GM23338 (cell line): ENCODE data around the gene ADRA2B. TPM values are rescaled to one million over a fixed set of nuclear protein-coding genes. Genes with fewer than 3 reads are reported as not detected.
A peak's percentile ranks its signal among the peaks of the same experiment; 100 is the strongest.

ENCODE experiments used
- ATAC-seq: fragments of 200-7000 bp; cut with Tn5 transposase; 3 replicates; pipeline ENCODE4 v1.9.1; 2020
- DNase-seq: peaks from one replicate; pipeline ENCODE4 v3.0.0-alpha.2; 2015; ENCODE audit warnings: low spot score
- H2AFZ ChIP-seq: fragments of 200-600 bp; sonication (generic); 2 replicates; pipeline ENCODE4 v1.8.0; 2016; ENCODE audit warnings: antibody characterized with exemption, mild to moderate bottlenecking, moderate library complexity
- H3F3A ChIP-seq: fragments of 200-600 bp; sonication (generic); replicated peaks from 2 replicates; pipeline ENCODE4 v1.8.0; 2017; ENCODE audit warnings: antibody characterized with exemption, mixed run types, low read depth
- H3K27ac ChIP-seq: fragments of 200-600 bp; sonication (generic); 2 replicates; pipeline ENCODE4 v1.6.1; 2016; ENCODE audit warnings: low read depth
- H3K27me3 ChIP-seq: fragments of 200-600 bp; sonication (generic); 2 replicates; pipeline ENCODE4 v1.8.0; 2016; ENCODE audit warnings: mild to moderate bottlenecking, mixed run types, moderate library complexity; ENCODE audit not compliant: insufficient read depth
- H3K36me3 ChIP-seq: fragments of 200-600 bp; sonication (generic); 2 replicates; pipeline ENCODE4 v1.8.0; 2016; ENCODE audit warnings: mild to moderate bottlenecking; ENCODE audit not compliant: insufficient read depth
- H3K4me1 ChIP-seq: fragments of 200-600 bp; sonication (generic); 2 replicates; pipeline ENCODE4 v1.8.0; 2016; ENCODE audit warnings: mild to moderate bottlenecking, moderate library complexity; ENCODE audit not compliant: insufficient read depth
- H3K4me2 ChIP-seq: fragments of 200-600 bp; sonication (generic); 2 replicates; pipeline ENCODE4 v1.7.1; 2017; ENCODE audit warnings: mixed run types
- H3K4me3 ChIP-seq: fragments of 200-600 bp; sonication (generic); 2 replicates; pipeline ENCODE4 v1.6.1; 2016; ENCODE audit warnings: mixed run types
- H3K79me2 ChIP-seq: fragments of 200-600 bp; sonication (generic); replicated peaks from 2 replicates; pipeline ENCODE4 v1.8.0; 2017; ENCODE audit warnings: mild to moderate bottlenecking; ENCODE audit not compliant: insufficient read depth
- H3K9me2 ChIP-seq: fragments of 200-600 bp; sonication (generic); 2 replicates; pipeline ENCODE4 v1.8.0; 2017; ENCODE audit not compliant: insufficient read depth
- H4K20me1 ChIP-seq: fragments of 200-600 bp; sonication (generic); replicated peaks from 2 replicates; pipeline ENCODE4 v1.8.0; 2017; ENCODE audit warnings: mild to moderate bottlenecking; ENCODE audit not compliant: insufficient read depth
- H3K27ac Mint-ChIP-seq: 2 replicates; pipeline ENCODE4 v1.8.0; 2020; ENCODE audit warnings: inconsistent platforms, mild to moderate bottlenecking, moderate library complexity, mixed read lengths
- H3K27me3 Mint-ChIP-seq: 3 replicates; pipeline ENCODE4 v1.8.0; 2022; ENCODE audit warnings: low read depth, mild to moderate bottlenecking, moderate library complexity, mixed read lengths, inconsistent platforms; ENCODE audit not compliant: insufficient read depth, poor library complexity
- H3K36me3 Mint-ChIP-seq: 3 replicates; pipeline ENCODE4 v1.8.0; 2021; ENCODE audit warnings: low read depth, mild to moderate bottlenecking, inconsistent platforms, moderate library complexity, mixed read lengths
- H3K4me1 Mint-ChIP-seq: 3 replicates; pipeline ENCODE4 v1.8.0; 2020; ENCODE audit warnings: mild to moderate bottlenecking, inconsistent platforms, mixed read lengths
- H3K4me3 Mint-ChIP-seq: 3 replicates; pipeline ENCODE4 v1.8.0; 2021; ENCODE audit warnings: moderate library complexity, mild to moderate bottlenecking, inconsistent platforms, mixed read lengths
- H3K9me3 Mint-ChIP-seq: 3 replicates; pipeline ENCODE4 v1.8.0; 2020; ENCODE audit warnings: moderate library complexity, mild to moderate bottlenecking, inconsistent platforms, mixed read lengths
- EZH2phosphoT487 ChIP-seq: fragments of 200-600 bp; sonication (generic); IDR thresholded peaks from one replicate; pipeline ENCODE4 v1.8.1; 2018; ENCODE audit warnings: antibody characterized with exemption; ENCODE audit not compliant: unreplicated experiment
- NANOG ChIP-seq: IDR thresholded peaks from 2 replicates; pipeline ENCODE4 v1.6.1; 2016; ENCODE audit warnings: antibody characterized with exemption, borderline replicate concordance
- STAT1 ChIP-seq: IDR thresholded peaks from one replicate; pipeline ENCODE4 v1.6.1; 2016; ENCODE audit warnings: antibody characterized with exemption; ENCODE audit not compliant: unreplicated experiment
- polyA plus RNA-seq: library from polyadenylated mRNA; unstranded; fragments of >200 nt; fragmentation: Nextera tagmentation; extraction: Ambion mirVana; gene quantifications from 2 replicates; pipeline ENCODE4 v1.2.1, GENCODE V29; 2016
- total RNA-seq: library from RNA; depleted of rRNA; stranded (reverse); fragments of >200 nt; shearing (Covaris generic); gene quantifications from 2 replicates; pipeline ENCODE4 v1.2.3, GENCODE V29; 2014
- TF ChIP-seq, protein P1 (sequence below): IDR thresholded peaks from one replicate; pipeline ENCODE4 v1.6.1; 2018; ENCODE audit warnings: antibody characterized with exemption; ENCODE audit not compliant: unreplicated experiment
- TF ChIP-seq, protein P2 (sequence below), 2 experiments: fragments of 200-600 bp in 1 of 2; sonication (generic) in 1 of 2; conservative IDR thresholded peaks; 2 replicates each; pipeline versions ENCODE4 v1.5.1 to v1.6.1; 2016 to 2017; ENCODE audit warnings: antibody characterized with exemption in 2 of 2, low read depth in 2 of 2, mild to moderate bottlenecking in 2 of 2, moderate library complexity in 1 of 2
- TF ChIP-seq, protein P3 (sequence below): fragments of 250-450 bp; sonication (Bioruptor Pico); IDR thresholded peaks from 2 replicates; pipeline ENCODE4 v1.5.0; 2020; ENCODE audit warnings: mild to moderate bottlenecking, moderate library complexity

Gene ADRA2B
- total and polyA plus RNA-seq, 2 experiments from 2014 or later = 1.7 to 5.9 TPM

DNA sequence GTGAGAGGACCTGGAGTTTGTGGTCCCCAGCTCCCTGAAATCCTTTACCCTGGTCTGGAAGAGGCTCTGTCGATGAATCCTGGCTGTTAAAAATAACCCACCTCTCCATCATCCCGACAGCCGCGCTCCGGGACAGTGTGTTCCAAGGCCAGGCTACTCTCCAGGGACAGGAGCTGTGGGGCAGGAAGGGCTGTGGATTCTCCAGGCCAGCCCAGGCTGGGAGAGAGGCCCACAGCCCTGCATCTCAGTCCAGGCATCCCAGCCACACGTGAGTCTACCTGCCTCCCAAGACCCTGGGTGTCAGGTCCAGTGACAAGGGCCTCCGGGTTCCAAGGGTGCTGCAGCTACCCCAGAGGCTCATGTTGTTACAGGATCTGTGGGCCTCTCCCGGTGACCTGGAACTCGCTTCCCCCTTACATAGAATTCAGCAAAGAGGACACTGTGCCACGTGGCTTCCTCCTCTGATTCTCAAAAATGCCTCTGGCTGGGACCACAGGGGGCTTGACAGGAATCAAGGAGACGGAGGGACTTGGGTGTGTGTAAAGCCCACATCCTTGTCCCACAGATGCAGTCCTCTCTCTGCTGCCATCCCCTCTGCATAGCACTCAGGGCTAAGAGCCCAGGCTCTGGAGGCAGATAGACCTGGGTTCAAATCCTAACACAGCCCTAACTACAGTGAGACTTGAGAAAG lies 17.3 kb downstream of the ADRA2B start (continued):
- TF ChIP-seq STAT1 (no peak), EZH2phosphoT487 (no peak), NANOG (no peak)
- TF ChIP-seq, protein P1, sequence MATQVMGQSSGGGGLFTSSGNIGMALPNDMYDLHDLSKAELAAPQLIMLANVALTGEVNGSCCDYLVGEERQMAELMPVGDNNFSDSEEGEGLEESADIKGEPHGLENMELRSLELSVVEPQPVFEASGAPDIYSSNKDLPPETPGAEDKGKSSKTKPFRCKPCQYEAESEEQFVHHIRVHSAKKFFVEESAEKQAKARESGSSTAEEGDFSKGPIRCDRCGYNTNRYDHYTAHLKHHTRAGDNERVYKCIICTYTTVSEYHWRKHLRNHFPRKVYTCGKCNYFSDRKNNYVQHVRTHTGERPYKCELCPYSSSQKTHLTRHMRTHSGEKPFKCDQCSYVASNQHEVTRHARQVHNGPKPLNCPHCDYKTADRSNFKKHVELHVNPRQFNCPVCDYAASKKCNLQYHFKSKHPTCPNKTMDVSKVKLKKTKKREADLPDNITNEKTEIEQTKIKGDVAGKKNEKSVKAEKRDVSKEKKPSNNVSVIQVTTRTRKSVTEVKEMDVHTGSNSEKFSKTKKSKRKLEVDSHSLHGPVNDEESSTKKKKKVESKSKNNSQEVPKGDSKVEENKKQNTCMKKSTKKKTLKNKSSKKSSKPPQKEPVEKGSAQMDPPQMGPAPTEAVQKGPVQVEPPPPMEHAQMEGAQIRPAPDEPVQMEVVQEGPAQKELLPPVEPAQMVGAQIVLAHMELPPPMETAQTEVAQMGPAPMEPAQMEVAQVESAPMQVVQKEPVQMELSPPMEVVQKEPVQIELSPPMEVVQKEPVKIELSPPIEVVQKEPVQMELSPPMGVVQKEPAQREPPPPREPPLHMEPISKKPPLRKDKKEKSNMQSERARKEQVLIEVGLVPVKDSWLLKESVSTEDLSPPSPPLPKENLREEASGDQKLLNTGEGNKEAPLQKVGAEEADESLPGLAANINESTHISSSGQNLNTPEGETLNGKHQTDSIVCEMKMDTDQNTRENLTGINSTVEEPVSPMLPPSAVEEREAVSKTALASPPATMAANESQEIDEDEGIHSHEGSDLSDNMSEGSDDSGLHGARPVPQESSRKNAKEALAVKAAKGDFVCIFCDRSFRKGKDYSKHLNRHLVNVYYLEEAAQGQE = no peak

- peaks cover 6% of the 10 kb centered on the region for H3K27me3 Mint-ChIP-seq
- Histone ChIP-seq H3K27ac (no peak overlapping the region), H2AFZ (no peak overlapping the region), H3K36me3 (no peaks in the 10 kb centered on the region), H3K9me2 (no peaks in the 10 kb centered on the region; the same call in 1 of the 2 replicates), H3K4me3 (no peak overlapping the region), H3K4me1 (peaks cover 7% of the 10 kb centered on the region; the same call in 1 of the 2 replicates), H3K4me2 (no peak overlapping the region), H3F3A (no peaks in the 10 kb centered on the region), H3K79me2 (no peaks in the 10 kb centered on the region), H3K27me3 (no peaks in the 10 kb centered on the region), H4K20me1 (no peaks in the 10 kb centered on the region)
- no peak for ATAC-seq
- H3K4me1 Mint-ChIP-seq = peaks cover 6% of the 10 kb centered on the region; the same call in 1 of the 3 replicates
- H3K27ac Mint-ChIP-seq = no peak overlapping the region
- no peak overlapping the region for H3K4me3 Mint-ChIP-seq
- no peak for DNase-seq
- H3K36me3 Mint-ChIP-seq = no peaks in the 10 kb centered on the region
- H3K9me3 Mint-ChIP-seq = no peaks in the 10 kb centered on the region; the same call in 2 of the 3 replicates
- TF ChIP-seq, protein P2, sequence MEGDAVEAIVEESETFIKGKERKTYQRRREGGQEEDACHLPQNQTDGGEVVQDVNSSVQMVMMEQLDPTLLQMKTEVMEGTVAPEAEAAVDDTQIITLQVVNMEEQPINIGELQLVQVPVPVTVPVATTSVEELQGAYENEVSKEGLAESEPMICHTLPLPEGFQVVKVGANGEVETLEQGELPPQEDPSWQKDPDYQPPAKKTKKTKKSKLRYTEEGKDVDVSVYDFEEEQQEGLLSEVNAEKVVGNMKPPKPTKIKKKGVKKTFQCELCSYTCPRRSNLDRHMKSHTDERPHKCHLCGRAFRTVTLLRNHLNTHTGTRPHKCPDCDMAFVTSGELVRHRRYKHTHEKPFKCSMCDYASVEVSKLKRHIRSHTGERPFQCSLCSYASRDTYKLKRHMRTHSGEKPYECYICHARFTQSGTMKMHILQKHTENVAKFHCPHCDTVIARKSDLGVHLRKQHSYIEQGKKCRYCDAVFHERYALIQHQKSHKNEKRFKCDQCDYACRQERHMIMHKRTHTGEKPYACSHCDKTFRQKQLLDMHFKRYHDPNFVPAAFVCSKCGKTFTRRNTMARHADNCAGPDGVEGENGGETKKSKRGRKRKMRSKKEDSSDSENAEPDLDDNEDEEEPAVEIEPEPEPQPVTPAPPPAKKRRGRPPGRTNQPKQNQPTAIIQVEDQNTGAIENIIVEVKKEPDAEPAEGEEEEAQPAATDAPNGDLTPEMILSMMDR (conservative IDR thresholded peaks at IDR 0.05; ENCODE audit: low read depth in 2 of 2) = 0 out of 4 replicates have a peak, but pooled peaks of 1 of the 2 experiments have one; percentile 26
- TF ChIP-seq, protein P3, sequence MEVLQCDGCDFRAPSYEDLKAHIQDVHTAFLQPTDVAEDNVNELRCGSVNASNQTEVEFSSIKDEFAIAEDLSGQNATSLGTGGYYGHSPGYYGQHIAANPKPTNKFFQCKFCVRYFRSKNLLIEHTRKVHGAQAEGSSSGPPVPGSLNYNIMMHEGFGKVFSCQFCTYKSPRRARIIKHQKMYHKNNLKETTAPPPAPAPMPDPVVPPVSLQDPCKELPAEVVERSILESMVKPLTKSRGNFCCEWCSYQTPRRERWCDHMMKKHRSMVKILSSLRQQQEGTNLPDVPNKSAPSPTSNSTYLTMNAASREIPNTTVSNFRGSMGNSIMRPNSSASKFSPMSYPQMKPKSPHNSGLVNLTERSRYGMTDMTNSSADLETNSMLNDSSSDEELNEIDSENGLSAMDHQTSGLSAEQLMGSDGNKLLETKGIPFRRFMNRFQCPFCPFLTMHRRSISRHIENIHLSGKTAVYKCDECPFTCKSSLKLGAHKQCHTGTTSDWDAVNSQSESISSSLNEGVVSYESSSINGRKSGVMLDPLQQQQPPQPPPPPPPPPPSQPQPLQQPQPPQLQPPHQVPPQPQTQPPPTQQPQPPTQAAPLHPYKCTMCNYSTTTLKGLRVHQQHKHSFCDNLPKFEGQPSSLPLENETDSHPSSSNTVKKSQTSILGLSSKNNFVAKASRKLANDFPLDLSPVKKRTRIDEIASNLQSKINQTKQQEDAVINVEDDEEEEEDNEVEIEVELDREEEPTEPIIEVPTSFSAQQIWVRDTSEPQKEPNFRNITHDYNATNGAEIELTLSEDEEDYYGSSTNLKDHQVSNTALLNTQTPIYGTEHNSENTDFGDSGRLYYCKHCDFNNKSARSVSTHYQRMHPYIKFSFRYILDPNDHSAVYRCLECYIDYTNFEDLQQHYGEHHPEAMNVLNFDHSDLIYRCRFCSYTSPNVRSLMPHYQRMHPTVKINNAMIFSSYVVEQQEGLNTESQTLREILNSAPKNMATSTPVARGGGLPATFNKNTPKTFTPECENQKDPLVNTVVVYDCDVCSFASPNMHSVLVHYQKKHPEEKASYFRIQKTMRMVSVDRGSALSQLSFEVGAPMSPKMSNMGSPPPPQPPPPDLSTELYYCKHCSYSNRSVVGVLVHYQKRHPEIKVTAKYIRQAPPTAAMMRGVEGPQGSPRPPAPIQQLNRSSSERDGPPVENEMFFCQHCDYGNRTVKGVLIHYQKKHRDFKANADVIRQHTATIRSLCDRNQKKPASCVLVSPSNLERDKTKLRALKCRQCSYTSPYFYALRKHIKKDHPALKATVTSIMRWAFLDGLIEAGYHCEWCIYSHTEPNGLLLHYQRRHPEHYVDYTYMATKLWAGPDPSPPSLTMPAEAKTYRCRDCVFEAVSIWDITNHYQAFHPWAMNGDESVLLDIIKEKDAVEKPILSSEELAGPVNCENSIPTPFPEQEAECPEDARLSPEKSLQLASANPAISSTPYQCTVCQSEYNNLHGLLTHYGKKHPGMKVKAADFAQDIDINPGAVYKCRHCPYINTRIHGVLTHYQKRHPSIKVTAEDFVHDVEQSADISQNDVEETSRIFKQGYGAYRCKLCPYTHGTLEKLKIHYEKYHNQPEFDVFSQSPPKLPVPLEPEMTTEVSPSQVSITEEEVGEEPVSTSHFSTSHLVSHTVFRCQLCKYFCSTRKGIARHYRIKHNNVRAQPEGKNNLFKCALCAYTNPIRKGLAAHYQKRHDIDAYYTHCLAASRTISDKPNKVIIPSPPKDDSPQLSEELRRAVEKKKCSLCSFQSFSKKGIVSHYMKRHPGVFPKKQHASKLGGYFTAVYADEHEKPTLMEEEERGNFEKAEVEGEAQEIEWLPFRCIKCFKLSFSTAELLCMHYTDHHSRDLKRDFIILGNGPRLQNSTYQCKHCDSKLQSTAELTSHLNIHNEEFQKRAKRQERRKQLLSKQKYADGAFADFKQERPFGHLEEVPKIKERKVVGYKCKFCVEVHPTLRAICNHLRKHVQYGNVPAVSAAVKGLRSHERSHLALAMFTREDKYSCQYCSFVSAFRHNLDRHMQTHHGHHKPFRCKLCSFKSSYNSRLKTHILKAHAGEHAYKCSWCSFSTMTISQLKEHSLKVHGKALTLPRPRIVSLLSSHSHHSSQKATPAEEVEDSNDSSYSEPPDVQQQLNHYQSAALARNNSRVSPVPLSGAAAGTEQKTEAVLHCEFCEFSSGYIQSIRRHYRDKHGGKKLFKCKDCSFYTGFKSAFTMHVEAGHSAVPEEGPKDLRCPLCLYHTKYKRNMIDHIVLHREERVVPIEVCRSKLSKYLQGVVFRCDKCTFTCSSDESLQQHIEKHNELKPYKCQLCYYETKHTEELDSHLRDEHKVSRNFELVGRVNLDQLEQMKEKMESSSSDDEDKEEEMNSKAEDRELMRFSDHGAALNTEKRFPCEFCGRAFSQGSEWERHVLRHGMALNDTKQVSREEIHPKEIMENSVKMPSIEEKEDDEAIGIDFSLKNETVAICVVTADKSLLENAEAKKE = no peak
These were observed 18.2 kb downstream of the ADRA2B start for GRCh38 chr2:96097951-96098823.
